Right lobe of liver (tissue), 6 donors: ENCODE results near the gene WASF3. TPM values are rescaled to one million over a fixed set of nuclear protein-coding genes. Genes with fewer than 3 reads are reported as not detected.
A peak's percentile ranks its signal among the peaks of the same experiment; 100 is the strongest.

Source experiments
- ATAC-seq, 4 donors: fragments of 200-7000 bp; cut with Tn5 transposase; one replicate each; pipeline ENCODE4 v1.9.1; 2020; ENCODE audit warnings: mild to moderate bottlenecking in 4 of 4, moderate library complexity in 4 of 4
- DNase-seq, 3 donors: peaks; one replicate each; pipeline ENCODE4 v3.0.0-alpha.2; 2020
- H3K27ac ChIP-seq, 3 donors: fragments of 200-600 bp; one replicate each; pipeline ENCODE4 v1.8.0; 2022
- H3K27me3 ChIP-seq, 2 donors: fragments of 200-600 bp; one replicate each; pipeline ENCODE4 v1.8.0; 2022
- H3K36me3 ChIP-seq, 4 donors: fragments of 200-600 bp; sonication (generic) in 1 of 4; one replicate each; pipeline versions ENCODE4 v1.5.1 to v1.8.0; 2017 to 2022; ENCODE audit warnings: control low read depth in 1 of 4
- H3K4me1 ChIP-seq, 4 donors: fragments of 200-600 bp; sonication (generic) in 1 of 4; one replicate each; pipeline versions ENCODE4 v1.5.1 to v1.8.0; 2017 to 2022; ENCODE audit warnings: control low read depth in 1 of 4
- H3K4me3 ChIP-seq, 3 donors: fragments of 200-600 bp; one replicate each; pipeline ENCODE4 v1.8.0; 2022
- H3K9me3 ChIP-seq, 4 donors: fragments of 200-600 bp; sonication (generic) in 1 of 4; one replicate each; pipeline versions ENCODE4 v1.5.1 to v1.8.0; 2017 to 2022; ENCODE audit warnings: control low read depth in 1 of 4
- CTCF ChIP-seq, 4 donors: fragments of 200-600 bp in 3 of 4; fragments of 450-650 bp in 1 of 4; IDR thresholded peaks; one replicate each; pipeline versions ENCODE4 v1.5.1 to v1.8.0; 2016 to 2022; ENCODE audit warnings: antibody characterized with exemption in 4 of 4, mild to moderate bottlenecking in 2 of 4
- POLR2A ChIP-seq: fragments of 450-650 bp; IDR thresholded peaks from one replicate; pipeline ENCODE4 v1.6.1; 2017; ENCODE audit warnings: antibody characterized with exemption, mild to moderate bottlenecking
- WGBS: methylation state at CpG from one replicate; pipeline ENCODE4 v1.1.6; 2018; ENCODE audit warnings: low coverage, low lambda C conversion rate; ENCODE audit not compliant: insufficient coverage; ENCODE audit errors: missing lambda C conversion rate; 5-methylcytosine and 5-hydroxymethylcytosine counted together
- intact Hi-C, 2 donors: fragments of 100-400 bp; cut with DNase I; formaldehyde crosslinking; loops; one replicate each; pipeline versions ENCODE4 v1.11.2 to v1.14.1; 2022
- total RNA-seq, 6 experiments: library from RNA; depleted of rRNA in 2 of 6; stranded (reverse); fragments of >200 nt in 2 of 6; fragmentation: NEBNext Ultra II Directional in 3 of 6; extraction: Animal tissue kit (Norgen Biotek cat#: 25700) in 3 of 6; gene quantifications; one replicate each; pipeline versions ENCODE4 v1.1.0 to v1.2.4, GENCODE V29; 2016 to 2023
- donor health status: DM: no; HTN: yes; CAD: no.
- donor health status: DM: no; HTN: no; CAD: no.
- donor health status: DM: no; HTN: no; CAD: no.
- donor health status: DM: no; HTN: yes; CAD: no.
- donor health status: DM: no; HTN: yes; CAD: no.

WASF3 gene
- total RNA-seq, 6 experiments from 2014 or later = 5.8 to 14.5 (median 8.3) TPM

- ATAC-seq = no peak
- Histone ChIP-seq H3K4me3 (peak overlapping the region in 2 of 3 donors; percentile 65 to 71), H3K4me1 (peaks cover 0 to 5% (median 0%) of the 10 kb centered on the region in 4 donors), H3K9me3 (no peaks in the 10 kb centered on the region), H3K27me3 (no peaks in the 10 kb centered on the region), H3K27ac (no peak overlapping the region), H3K36me3 (no peaks in the 10 kb centered on the region)
- intact Hi-C loops = no loop called here
- WGBS = 8% methylated on average over 1 of the region's 1 CpG
- TF ChIP-seq POLR2A (no peak), CTCF (IDR thresholded peaks at IDR 0.05) (no peak)
- no peak for DNase-seq
These were observed 1.5 kb downstream of the WASF3 start for GRCh38 chr13:26558987-26559386.

- Histone ChIP-seq H3K27ac (no peak overlapping the region), H3K4me1 (peaks cover 0 to 5% (median 2%) of the 10 kb centered on the region in 4 donors), H3K36me3 (no peaks in the 10 kb centered on the region), H3K9me3 (no peaks in the 10 kb centered on the region), H3K4me3 (no peak overlapping the region), H3K27me3 (no peaks in the 10 kb centered on the region)
- ATAC-seq = no peak
- no peak for DNase-seq
- WGBS = 77% methylated on average over 4 of the region's 4 CpGs
- no peak for TF ChIP-seq CTCF (IDR thresholded peaks at IDR 0.05)
- TF ChIP-seq POLR2A = no peak
- intact Hi-C loops = no loop called here
These were observed 3.0 kb downstream of the WASF3 start for GRCh38 chr13:26560456-26560855.

GRCh38 chr13:26561067-26561466, 3.6 kb downstream of the WASF3 start:
- H3K4me3 ChIP-seq = no peak overlapping the region
- DNase-seq (no peak), ATAC-seq (no peak)
- no peak overlapping the region for H3K27ac ChIP-seq
- peaks cover 0 to 5% (median 2%) of the 10 kb centered on the region in 4 donors for H3K4me1 ChIP-seq
- intact Hi-C loops = no loop called here
- H3K36me3 ChIP-seq = no peaks in the 10 kb centered on the region
- 34% methylated on average over 3 of the region's 3 CpGs for WGBS
- no peaks in the 10 kb centered on the region for H3K9me3 ChIP-seq
- TF ChIP-seq CTCF (IDR thresholded peaks at IDR 0.05) = no peak
- no peak for TF ChIP-seq POLR2A
- no peaks in the 10 kb centered on the region for H3K27me3 ChIP-seq

- no peak for TF ChIP-seq CTCF (IDR thresholded peaks at IDR 0.05)
- TF ChIP-seq POLR2A = no peak
- 61% methylated on average over 8 of the region's 8 CpGs for WGBS
- no peak overlapping the region for H3K4me3 ChIP-seq
- no peaks in the 10 kb centered on the region for H3K9me3 ChIP-seq
- H3K27ac ChIP-seq = no peak overlapping the region
- intact Hi-C loops = no loop called here
- no peak for DNase-seq
- H3K4me1 ChIP-seq = peaks cover 0 to 5% (median 2%) of the 10 kb centered on the region in 4 donors
- no peaks in the 10 kb centered on the region for H3K27me3 ChIP-seq
- H3K36me3 ChIP-seq = no peaks in the 10 kb centered on the region
- no peak for ATAC-seq
These were observed 4.4 kb downstream of the WASF3 start for GRCh38 chr13:26561651-26562511.
